Activated naive CD4-positive, alpha-beta T cell treated with anti-CD3 and anti-CD28 coated beads for 36 hours (primary cell): ENCODE data around the gene BASP1. TPM values are rescaled to one million over a fixed set of nuclear protein-coding genes. Genes with fewer than 3 reads are reported as not detected.
A peak's percentile ranks its signal among the peaks of the same experiment; 100 is the strongest.
"Not testable (repeated sequence)": the region's sequence is repeated elsewhere in the genome, so short reads cannot be mapped to it uniquely, and the experiment has no call there.

ENCODE experiments used
- CTCF ChIA-PET: fragments of 350-600 bp; sonication (Branson Sonifier 250); formaldehyde crosslinking; loops from one replicate; lab custom pipeline; 2021; ENCODE audit warnings: antibody characterized with exemption; lab: Charles Lee
- DNase-seq: peaks from one replicate; pipeline ENCODE4 v3.0.0-alpha.2; 2020
- H3K27ac Mint-ChIP-seq: one replicate; pipeline ENCODE4 v1.8.0; 2021; ENCODE audit warnings: mild to moderate bottlenecking, mixed read lengths
- H3K27me3 Mint-ChIP-seq: one replicate; pipeline ENCODE4 v1.8.0; 2021; ENCODE audit warnings: low read depth, mixed read lengths
- H3K36me3 Mint-ChIP-seq: one replicate; pipeline ENCODE4 v1.8.0; 2021; ENCODE audit warnings: low read depth, mixed read lengths
- H3K4me1 Mint-ChIP-seq: one replicate; pipeline ENCODE4 v1.8.0; 2021; ENCODE audit warnings: low read depth, mixed read lengths
- H3K4me3 Mint-ChIP-seq: one replicate; pipeline ENCODE4 v1.8.0; 2021; ENCODE audit warnings: mild to moderate bottlenecking, moderate library complexity, mixed read lengths
- H3K9me3 Mint-ChIP-seq: one replicate; pipeline ENCODE4 v1.8.0; 2021; ENCODE audit warnings: mixed read lengths
- intact Hi-C: fragments of 100-400 bp; cut with micrococcal nuclease; formaldehyde crosslinking; loops from one replicate; pipeline ENCODE4 v1.15.1; 2023
- total RNA-seq, 2 experiments: library from RNA; stranded (reverse); gene quantifications; one replicate each; pipeline ENCODE4 v1.2.3, GENCODE V29; 2021

Gene BASP1
- total RNA-seq, 2 experiments from 2014 or later = 0.62 to 0.94 TPM

DNA sequence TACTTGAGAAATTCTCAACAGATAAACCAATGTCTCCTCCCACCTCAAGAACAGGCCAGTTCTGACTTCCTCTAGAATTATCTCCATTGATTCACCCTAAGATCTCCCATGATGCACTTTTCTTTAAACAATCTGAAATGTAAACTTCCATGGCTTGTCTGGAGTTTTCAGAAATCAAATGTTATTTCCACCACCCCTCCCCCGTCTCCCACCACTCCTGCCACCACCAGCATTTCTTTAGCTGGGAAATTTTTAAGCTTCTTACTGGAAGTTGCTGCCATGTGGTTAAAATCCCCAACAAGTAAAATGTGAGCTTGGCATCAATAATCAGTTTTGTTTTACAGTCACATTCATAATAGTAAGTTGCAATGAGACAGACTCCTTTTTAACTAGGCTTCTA lies 32.8 kb upstream of the BASP1 start:
- intact Hi-C loops = loop anchor here (5.0 to 10.0 kb wide), 2 partner anchors 67 to 720 kb away; partner anchors contain the start of gene ZNF622

DNA sequence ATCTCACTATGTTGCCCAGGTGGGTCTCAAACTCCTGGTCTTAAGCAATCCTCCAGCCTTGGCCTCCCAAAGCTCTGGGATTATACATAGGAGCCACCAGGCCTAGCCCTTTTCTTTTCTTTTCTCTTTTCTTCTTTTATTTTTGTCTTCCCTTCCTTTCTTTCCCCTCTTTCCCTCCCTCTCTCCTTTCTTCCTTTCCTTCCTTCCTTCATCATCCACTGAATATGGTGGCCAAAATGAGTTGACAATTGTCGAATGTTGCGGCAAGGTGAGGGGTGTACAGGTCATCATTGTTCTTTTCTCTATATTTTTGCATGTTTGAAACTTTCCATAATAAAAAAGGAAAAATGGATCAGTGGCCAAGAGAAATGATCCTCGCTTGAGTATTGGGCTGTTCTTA lies 32.1 kb upstream of the BASP1 start:
- H3K9me3 Mint-ChIP-seq = no peaks in the 10 kb centered on the region
- intact Hi-C loops = loop anchor here (5.0 to 10.0 kb wide), 2 partner anchors 53 to 721 kb away; partner anchors contain the start of gene ZNF622
- H3K4me3 Mint-ChIP-seq = no peak overlapping the region
- H3K27me3 Mint-ChIP-seq = peaks cover 5% of the 10 kb centered on the region
- no peaks in the 10 kb centered on the region for H3K36me3 Mint-ChIP-seq
- DNase-seq = no peak
- H3K27ac Mint-ChIP-seq = no peak overlapping the region
- CTCF ChIA-PET = interaction anchor here (1.1 to 1.4 kb wide), 2 partner anchors 9 to 11 kb away, joined by 3 to 6 read pairs; no protein-coding TSS in a partner anchor
- peaks cover 9% of the 10 kb centered on the region for H3K4me1 Mint-ChIP-seq

More for the DNA sequence above, 32.8 kb upstream of the BASP1 start:
- H3K27me3 Mint-ChIP-seq = peaks cover 5% of the 10 kb centered on the region
- no peak for DNase-seq
- H3K27ac Mint-ChIP-seq = no peak overlapping the region
- H3K4me3 Mint-ChIP-seq = no peak overlapping the region
- H3K4me1 Mint-ChIP-seq = peaks cover 9% of the 10 kb centered on the region
- CTCF ChIA-PET = interaction anchor here (0.6 to 1.4 kb wide), 3 partner anchors 10 to 398 kb away, joined by 3 to 6 read pairs (median 3); no protein-coding TSS in a partner anchor
- H3K9me3 Mint-ChIP-seq = no peaks in the 10 kb centered on the region
- H3K36me3 Mint-ChIP-seq = no peaks in the 10 kb centered on the region

DNA sequence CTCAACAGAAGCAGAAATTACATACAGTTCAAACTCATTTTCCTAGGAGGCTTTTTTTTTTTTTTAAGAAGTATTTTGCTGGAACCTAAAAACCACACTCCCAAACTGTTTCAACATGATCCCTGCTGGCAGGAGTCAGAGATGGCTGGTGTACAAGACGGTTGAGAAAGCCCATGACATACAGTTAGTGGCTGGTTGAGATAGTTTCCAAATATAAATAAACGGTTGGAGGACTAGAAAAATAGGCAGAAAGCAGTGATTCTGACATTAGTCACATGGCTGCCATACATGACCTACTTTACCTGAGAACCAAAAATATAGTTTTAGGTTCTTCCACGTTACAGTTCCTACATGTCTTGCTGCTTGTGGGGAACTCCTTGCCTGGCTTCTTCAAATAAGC lies 31.7 kb upstream of the BASP1 start:
- intact Hi-C loops = loop anchor here (5.0 to 10.0 kb wide), 2 partner anchors 53 to 721 kb away; partner anchors contain the start of gene ZNF622
- peaks cover 9% of the 10 kb centered on the region for H3K4me1 Mint-ChIP-seq
- peaks cover 6% of the 10 kb centered on the region for H3K27me3 Mint-ChIP-seq
- DNase-seq = no peak
- H3K36me3 Mint-ChIP-seq = no peaks in the 10 kb centered on the region
- H3K27ac Mint-ChIP-seq = no peak overlapping the region
- no peak overlapping the region for H3K4me3 Mint-ChIP-seq
- no peaks in the 10 kb centered on the region for H3K9me3 Mint-ChIP-seq
- CTCF ChIA-PET = interaction anchor here (1.5 kb wide), 1 partner anchor 11 kb away, joined by 3 read pairs; no protein-coding TSS in a partner anchor

DNA sequence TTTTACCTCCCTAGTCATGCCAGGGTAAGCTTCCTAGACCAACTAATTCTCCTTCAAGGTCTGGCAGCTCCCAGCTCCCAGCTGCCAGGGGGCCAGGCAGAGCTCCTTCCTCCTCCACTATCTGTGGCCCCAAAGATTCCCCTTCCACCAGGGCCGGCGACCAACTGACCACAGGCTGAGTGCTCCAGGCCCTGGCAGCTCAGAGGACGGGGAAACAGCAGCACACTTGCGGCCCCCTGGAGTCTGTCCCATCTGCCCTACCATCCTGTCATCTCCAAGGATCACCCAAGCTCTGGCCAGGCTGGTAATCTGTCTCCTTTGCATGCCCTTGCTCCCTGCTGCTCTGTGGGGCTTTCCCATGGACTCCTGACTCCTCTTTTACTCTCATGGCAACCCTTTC lies 31.2 kb upstream of the BASP1 start:
- H3K27me3 Mint-ChIP-seq = peaks cover 10% of the 10 kb centered on the region
- intact Hi-C loops = loop anchor here (5.0 to 10.0 kb wide), 2 partner anchors 54 to 721 kb away; partner anchors contain the start of gene ZNF622
- H3K9me3 Mint-ChIP-seq = no peaks in the 10 kb centered on the region
- CTCF ChIA-PET = interaction anchor here (1.5 kb wide), 1 partner anchor 10 kb away, joined by 3 read pairs; no protein-coding TSS in a partner anchor
- H3K4me1 Mint-ChIP-seq = peaks cover 5% of the 10 kb centered on the region
- H3K27ac Mint-ChIP-seq = no peak overlapping the region
- DNase-seq = no peak
- H3K36me3 Mint-ChIP-seq = no peaks in the 10 kb centered on the region
- no peak overlapping the region for H3K4me3 Mint-ChIP-seq

DNA sequence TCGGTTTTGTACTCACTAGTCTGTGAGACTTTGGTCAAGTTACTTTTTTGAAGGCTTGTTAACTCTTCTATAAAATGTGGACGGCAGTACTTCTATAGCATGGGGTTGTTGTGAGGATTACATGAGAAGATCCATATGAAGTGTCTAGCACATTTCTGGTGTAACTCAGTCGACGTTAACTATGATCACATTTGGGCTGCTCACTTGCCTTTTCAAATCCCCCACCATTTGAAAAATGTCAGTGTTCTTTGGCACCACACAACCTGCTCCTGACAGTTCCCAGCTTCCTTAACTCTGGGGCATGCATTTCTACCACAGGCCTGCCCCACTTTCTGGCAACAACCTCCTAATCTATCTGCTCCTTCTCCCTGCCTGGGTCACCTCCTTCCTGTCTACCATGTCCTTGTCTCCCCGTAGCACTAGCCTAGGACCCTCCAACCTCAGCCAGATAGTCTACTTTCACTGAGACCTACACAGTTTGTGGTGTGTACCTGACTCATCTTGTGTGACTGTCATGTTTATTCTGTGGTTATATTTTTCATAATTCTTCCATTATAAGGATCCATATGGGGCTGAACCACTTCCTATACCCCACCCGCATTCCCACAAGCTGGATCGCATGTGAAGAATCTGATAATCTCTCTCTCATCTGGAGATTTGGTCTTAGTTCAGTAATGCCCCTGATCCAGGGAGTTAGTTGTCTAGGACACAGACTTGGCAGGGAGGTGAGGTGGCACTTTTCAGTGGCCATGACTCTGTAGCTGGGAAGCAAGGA lies 30.2 kb upstream of the BASP1 start:
- Mint-ChIP-seq H3K4me1 (peaks cover 4% of the 10 kb centered on the region), H3K4me3 (no peak overlapping the region), H3K9me3 (no peaks in the 10 kb centered on the region), H3K27ac (no peak overlapping the region), H3K27me3 (peaks cover 10% of the 10 kb centered on the region), H3K36me3 (no peaks in the 10 kb centered on the region)
- CTCF ChIA-PET = interaction anchor here (1.5 to 4.9 kb wide), 2 partner anchors 9 to 395 kb away, joined by 3 to 33 read pairs; no protein-coding TSS in a partner anchor
- intact Hi-C loops = loop anchor here (5.0 to 10.0 kb wide), 2 partner anchors 55 to 722 kb away; partner anchors contain the start of gene ZNF622
- no peak for DNase-seq

DNA sequence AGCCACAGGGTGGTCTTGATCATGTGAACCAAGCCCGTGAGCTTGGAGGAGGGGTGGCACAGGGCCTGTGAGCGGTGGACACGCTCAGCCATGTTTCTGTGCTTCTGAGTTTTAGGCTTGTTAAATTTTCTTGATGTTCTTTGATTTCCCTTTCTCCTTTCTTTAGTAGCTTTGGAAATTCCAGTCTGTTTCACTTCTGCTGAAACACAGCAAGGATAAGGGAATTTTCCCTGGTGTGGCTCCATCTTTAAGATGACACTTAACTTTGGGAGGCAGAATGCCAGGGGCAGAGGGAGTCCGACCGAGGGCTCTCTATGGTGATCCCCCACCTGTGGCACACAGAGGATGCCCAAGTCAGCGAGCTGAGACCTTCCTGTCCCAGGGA lies 29.7 kb upstream of the BASP1 start:
- H3K9me3 Mint-ChIP-seq = no peaks in the 10 kb centered on the region
- CTCF ChIA-PET = interaction anchor here (4.9 kb wide), 1 partner anchor 395 kb away, joined by 33 read pairs; no protein-coding TSS in a partner anchor
- H3K27ac Mint-ChIP-seq = no peak overlapping the region
- DNase-seq = no peak
- H3K4me3 Mint-ChIP-seq = no peak overlapping the region
- H3K27me3 Mint-ChIP-seq = peaks cover 10% of the 10 kb centered on the region
- peaks cover 2% of the 10 kb centered on the region for H3K4me1 Mint-ChIP-seq
- no peaks in the 10 kb centered on the region for H3K36me3 Mint-ChIP-seq
- intact Hi-C loops = loop anchor here (2.0 to 10.0 kb wide), 3 partner anchors 55 to 723 kb away; partner anchors contain the start of gene ZNF622

DNA sequence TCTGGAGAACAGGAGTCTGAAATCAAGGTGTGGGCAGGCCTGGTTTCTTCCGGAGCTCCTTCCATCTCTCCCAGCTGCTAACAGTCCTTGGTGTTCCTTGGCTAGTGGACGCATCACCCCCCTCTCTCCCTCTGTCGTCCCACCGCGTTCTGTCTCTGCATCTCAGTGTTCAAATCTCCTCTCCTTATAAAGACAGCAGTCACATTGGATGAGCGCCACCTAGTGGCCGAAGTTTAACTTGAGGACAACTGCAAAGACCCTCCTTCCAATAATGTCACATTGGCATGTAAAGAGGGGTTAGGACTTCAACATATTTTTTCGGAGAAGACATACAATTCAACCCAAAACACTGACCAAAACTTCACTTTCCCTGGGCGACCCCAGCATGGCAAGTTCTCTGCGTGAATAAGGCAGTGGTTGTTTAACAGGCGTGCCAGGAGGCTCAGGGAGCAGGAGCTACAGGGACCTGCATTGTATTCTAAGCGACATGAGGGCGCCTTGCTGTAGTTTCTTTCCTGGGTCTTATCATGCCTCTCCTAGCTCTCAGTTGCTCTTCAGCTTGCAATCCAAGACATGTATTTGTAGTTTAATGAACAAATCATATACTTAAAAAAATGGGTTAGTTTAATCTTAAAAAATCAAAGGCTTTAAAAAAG lies 27.9 kb upstream of the BASP1 start:
- Mint-ChIP-seq H3K27me3 (peaks cover 10% of the 10 kb centered on the region), H3K4me1 (peaks cover 2% of the 10 kb centered on the region), H3K4me3 (no peak overlapping the region), H3K27ac (no peak overlapping the region), H3K36me3 (no peaks in the 10 kb centered on the region), H3K9me3 (no peaks in the 10 kb centered on the region)
- intact Hi-C loops = loop anchor here (1.0 to 10.0 kb wide), 7 partner anchors 57 to 1029 kb away; partner anchors contain the start of gene ZNF622
- CTCF ChIA-PET = interaction anchor here (0.6 to 4.9 kb wide), 27 partner anchors 9 to 1557 kb away, joined by 3 to 33 read pairs (median 4); no protein-coding TSS in a partner anchor
- peak; percentile 79 for DNase-seq

DNA sequence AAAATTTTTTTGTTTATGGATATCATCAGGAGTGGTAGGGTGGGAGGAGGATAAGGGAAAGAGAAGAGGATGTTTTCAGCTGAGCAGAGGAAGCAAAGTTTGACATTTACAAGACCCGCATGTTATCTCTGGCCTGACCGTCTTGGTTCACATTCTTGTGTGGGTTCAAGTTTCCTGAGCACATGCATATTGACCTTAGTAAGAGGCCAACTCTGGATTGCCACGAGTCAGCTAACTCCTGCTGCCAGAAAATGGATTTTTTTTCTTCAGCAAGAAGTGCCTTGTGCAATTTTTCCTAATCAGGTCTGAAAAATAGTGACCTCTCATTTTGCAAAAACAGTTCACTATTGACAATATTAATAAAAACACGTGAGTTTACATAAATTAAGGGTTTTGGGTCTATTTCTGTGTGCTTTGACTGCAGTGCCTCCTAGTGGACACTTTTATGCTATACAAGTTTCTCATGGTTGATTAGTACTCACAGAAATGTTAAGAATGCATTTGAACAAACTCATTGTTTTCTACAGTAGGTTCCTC lies 27.1 kb upstream of the BASP1 start:
- peaks cover 2% of the 10 kb centered on the region for H3K4me1 Mint-ChIP-seq
- H3K4me3 Mint-ChIP-seq = no peak overlapping the region
- no peaks in the 10 kb centered on the region for H3K9me3 Mint-ChIP-seq
- intact Hi-C loops = loop anchor here (1.0 kb wide), 1 partner anchor 399 kb away; no protein-coding TSS in a partner anchor
- peak; percentile 18 for DNase-seq
- CTCF ChIA-PET = interaction anchor here (0.6 to 4.9 kb wide), 25 partner anchors 10 to 1557 kb away, joined by 3 to 33 read pairs (median 4); no protein-coding TSS in a partner anchor
- peaks cover 14% of the 10 kb centered on the region for H3K27me3 Mint-ChIP-seq
- no peak overlapping the region for H3K27ac Mint-ChIP-seq
- H3K36me3 Mint-ChIP-seq = no peaks in the 10 kb centered on the region

DNA sequence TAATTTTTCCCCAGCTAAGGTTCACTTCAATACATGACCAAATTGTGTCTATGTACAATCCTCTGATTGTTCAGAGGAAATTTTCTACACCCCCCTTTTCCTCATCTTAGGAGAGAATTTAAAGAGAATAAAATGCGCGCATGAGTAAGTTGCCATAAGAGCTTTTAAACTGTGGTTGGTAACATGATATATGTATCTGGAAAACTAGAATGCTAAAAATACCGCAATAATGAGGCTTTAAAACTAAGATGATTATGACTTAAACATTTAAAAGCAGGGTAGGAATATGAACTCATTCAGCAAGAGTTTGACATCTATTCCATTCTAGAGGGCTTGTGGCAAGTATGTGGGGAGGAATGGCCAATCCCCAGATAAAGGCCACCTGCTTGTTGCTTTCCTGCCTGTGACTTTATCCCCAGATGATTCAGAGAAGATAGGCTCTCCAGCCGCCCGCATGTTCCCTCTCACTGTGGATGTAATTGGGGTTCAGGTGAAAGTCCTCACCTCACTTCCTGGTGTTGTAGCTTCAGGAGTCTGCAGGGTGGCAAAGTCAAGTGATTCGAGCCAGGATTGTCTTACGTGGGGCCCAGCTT lies 26.5 kb upstream of the BASP1 start:
- H3K27ac Mint-ChIP-seq = no peak overlapping the region
- H3K9me3 Mint-ChIP-seq = no peaks in the 10 kb centered on the region
- intact Hi-C loops = loop anchor here (1.0 kb wide), 1 partner anchor 400 kb away; no protein-coding TSS in a partner anchor
- CTCF ChIA-PET = interaction anchor here (0.6 to 4.9 kb wide), 16 partner anchors 9 to 600 kb away, joined by 3 to 33 read pairs (median 4); no protein-coding TSS in a partner anchor
- no peak overlapping the region for H3K4me3 Mint-ChIP-seq
- no peaks in the 10 kb centered on the region for H3K36me3 Mint-ChIP-seq
- peaks cover 2% of the 10 kb centered on the region for H3K4me1 Mint-ChIP-seq
- DNase-seq = no peak
- peaks cover 14% of the 10 kb centered on the region for H3K27me3 Mint-ChIP-seq

DNA sequence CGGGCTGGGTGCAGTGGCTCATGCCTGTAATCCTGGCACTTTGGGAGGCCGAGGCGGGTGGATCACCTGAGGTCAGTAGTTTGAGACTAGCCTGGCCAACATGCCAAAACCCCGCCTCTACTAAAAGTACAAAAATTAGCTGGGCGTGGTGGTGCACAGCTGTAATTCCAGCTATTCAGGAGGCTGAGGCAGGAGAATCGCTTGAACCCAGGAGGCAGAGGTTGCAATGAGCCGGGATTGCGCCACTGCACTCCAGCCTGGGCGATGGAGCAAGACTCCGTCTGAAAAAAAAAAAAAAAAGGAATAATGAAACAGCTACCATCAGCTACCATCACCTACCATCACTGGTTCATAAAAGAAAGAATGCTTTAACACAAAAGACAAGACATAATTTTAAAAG lies 25.9 kb upstream of the BASP1 start:
- CTCF ChIA-PET = interaction anchor here (0.7 to 4.9 kb wide), 4 partner anchors 211 to 1103 kb away, joined by 3 to 33 read pairs (median 3); no protein-coding TSS in a partner anchor
- not testable (repeated sequence) for H3K9me3 Mint-ChIP-seq

DNA sequence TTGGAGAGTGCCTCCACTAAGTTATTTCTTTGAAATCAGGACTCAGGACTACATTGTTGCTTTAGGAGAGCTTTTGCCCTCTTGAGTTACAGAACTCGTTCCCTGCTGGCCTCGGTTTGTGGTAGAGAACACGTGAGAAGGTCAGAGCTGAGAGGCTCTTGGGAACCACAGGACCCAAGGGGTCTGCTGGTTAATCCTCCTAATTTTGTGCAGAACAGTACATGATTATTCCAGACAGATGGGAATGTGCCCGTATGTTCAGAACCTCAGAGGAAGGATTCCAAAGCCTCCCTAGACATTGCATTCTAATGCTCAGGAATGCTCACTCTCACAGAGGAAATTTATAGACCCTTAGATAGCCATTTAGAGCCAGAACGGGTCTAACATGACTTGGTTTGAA lies 25.2 kb upstream of the BASP1 start:
- Mint-ChIP-seq H3K9me3 (no peaks in the 10 kb centered on the region), H3K4me3 (no peak overlapping the region), H3K27me3 (peaks cover 14% of the 10 kb centered on the region), H3K4me1 (peaks cover 2% of the 10 kb centered on the region), H3K36me3 (no peaks in the 10 kb centered on the region), H3K27ac (no peak overlapping the region)
- intact Hi-C loops = no loop called here
- CTCF ChIA-PET = interaction anchor here (0.7 to 4.9 kb wide), 2 partner anchors 400 to 1102 kb away, joined by 3 to 33 read pairs; no protein-coding TSS in a partner anchor
- DNase-seq = no peak

More for the DNA sequence above, 25.9 kb upstream of the BASP1 start:
- H3K4me3 Mint-ChIP-seq, H3K4me1 Mint-ChIP-seq, intact Hi-C loops, H3K27ac Mint-ChIP-seq, DNase-seq, H3K36me3 Mint-ChIP-seq: not testable (repeated sequence)
- H3K27me3 Mint-ChIP-seq = peaks cover 14% of the 10 kb centered on the region
